Spleen (tissue), 7 donors: ENCODE results near the gene ACVR1C.
A peak's percentile ranks its signal among the peaks of the same experiment; 100 is the strongest.

Experiments used
- POLR2AphosphoS5 ChIP-seq, 3 donors: sonication (generic); formaldehyde crosslinking; IDR thresholded peaks; one replicate each; pipeline ENCODE4 v1.5.1; 2017; ENCODE audit warnings: antibody characterized with exemption in 3 of 3
- TF ChIP-seq, protein P1 (sequence below), 11 experiments: fragments of 200-600 bp in 7 of 11; fragments of 450-650 bp in 4 of 11; sonication (generic) in 4 of 11; IDR thresholded peaks in 8 of 11; conservative IDR thresholded peaks in 3 of 11; 1 replicate in 7 of 11; 2 replicates in 4 of 11; pipeline versions ENCODE4 v1.4.0 to v1.8.0; 2016 to 2021; ENCODE audit warnings: antibody characterized with exemption in 11 of 11, inconsistent platforms in 4 of 11, mild to moderate bottlenecking in 1 of 11
- donor health status: DM: no; HTN: no; CAD: no; lungs with moderate emphysema.
- donor health status: DM: no; HTN: no; CAD: no.
- donor health status: DM: no; HTN: no; CAD: no.

DNA sequence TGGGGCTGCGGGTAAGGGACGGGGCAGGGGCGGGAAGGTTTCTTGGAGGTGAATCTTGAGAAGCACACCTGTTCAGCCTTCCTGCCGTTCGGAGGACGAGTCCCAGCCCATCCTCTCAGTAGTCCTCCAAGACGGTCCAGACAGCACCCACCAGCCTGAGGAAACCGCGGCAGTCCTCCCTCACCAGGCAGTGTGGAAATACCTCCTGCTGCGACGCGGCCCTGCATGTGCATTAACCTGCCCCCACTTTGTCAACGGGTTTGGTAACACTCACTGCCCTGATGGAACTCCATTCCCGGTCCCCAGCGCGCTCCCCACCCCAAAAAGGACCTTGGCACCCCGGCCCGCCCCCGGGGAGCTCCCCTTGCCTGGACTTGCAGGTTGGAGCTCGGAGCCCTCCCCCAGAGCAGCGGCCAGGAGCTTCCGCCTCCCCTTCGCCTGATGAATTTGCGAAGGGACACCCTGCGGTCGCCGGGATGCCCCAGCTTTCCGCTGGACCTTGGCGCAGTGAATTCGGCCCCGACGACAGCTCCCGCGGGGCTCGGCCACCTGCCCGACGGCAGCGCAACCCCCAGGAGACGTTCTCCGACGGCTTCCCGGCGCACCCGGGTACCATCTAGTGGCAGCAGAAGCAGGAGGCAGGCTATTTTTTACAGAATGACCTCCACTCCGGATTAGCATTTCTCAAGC lies 31.5 kb downstream of the ACVR1C start:
- TF ChIP-seq, protein P1, sequence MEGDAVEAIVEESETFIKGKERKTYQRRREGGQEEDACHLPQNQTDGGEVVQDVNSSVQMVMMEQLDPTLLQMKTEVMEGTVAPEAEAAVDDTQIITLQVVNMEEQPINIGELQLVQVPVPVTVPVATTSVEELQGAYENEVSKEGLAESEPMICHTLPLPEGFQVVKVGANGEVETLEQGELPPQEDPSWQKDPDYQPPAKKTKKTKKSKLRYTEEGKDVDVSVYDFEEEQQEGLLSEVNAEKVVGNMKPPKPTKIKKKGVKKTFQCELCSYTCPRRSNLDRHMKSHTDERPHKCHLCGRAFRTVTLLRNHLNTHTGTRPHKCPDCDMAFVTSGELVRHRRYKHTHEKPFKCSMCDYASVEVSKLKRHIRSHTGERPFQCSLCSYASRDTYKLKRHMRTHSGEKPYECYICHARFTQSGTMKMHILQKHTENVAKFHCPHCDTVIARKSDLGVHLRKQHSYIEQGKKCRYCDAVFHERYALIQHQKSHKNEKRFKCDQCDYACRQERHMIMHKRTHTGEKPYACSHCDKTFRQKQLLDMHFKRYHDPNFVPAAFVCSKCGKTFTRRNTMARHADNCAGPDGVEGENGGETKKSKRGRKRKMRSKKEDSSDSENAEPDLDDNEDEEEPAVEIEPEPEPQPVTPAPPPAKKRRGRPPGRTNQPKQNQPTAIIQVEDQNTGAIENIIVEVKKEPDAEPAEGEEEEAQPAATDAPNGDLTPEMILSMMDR (IDR thresholded peaks at IDR 0.05 in 8 of 11, conservative IDR thresholded peaks at IDR 0.05 in 3 of 11): peak in 7 of 11 experiments; percentile 12 to 54 (median 42)
- TF ChIP-seq POLR2AphosphoS5 (IDR thresholded peaks at IDR 0.05): peak in 1 of 3 donors; percentile 14
